GM18868 (cell line): ENCODE measurements around the gene SLC6A12.

Source experiments
- ATAC-seq: cut with Tn5 transposase; IDR thresholded peaks from one replicate; pipeline ENCODE4 v1.9.1; 2021; ENCODE audit warnings: mild to moderate bottlenecking, moderate library complexity; ENCODE audit not compliant: unreplicated experiment

The SLC6A12 gene

DNA sequence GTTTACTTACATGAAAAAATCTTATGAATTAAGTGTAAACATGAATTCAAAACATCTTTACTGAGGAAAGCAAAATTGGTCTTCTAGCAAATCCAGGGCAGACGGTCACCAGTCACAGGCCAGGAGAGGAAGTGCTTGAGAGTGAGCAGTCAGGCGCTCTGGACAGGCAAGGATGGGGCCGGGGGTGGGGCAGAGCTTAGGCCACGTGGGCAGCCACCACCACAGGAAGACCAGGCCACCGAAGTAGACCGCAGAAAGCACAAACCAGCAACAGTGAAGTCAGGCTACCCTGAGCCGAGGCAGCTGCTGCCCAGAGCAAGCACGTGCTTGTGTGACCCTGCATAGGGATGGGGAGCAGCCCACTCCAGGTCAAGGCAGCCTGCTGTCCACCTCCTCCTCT is 33.5 kb downstream of the SLC6A12 start:
- ATAC-seq, result no peak

DNA sequence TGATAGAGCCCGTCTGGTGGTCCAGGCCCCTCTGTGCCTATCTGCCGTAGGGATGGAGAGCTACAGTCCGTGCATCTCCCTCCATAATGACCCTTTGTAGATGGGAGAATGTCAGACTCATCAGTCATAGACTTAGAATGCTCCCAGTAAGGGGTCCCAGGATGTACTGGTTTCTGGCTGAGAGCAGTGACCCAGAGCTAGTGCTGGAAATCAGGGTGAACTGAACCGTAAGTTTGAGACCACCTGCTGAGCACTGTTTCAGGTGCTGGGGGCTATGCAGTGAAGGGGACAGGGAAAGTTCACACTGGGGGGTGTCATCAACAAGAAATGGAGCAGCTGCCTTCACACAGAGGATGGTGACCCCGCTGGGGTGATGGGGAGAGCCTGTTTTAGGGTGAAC is 34.1 kb downstream of the SLC6A12 start:
- no peak for ATAC-seq

DNA sequence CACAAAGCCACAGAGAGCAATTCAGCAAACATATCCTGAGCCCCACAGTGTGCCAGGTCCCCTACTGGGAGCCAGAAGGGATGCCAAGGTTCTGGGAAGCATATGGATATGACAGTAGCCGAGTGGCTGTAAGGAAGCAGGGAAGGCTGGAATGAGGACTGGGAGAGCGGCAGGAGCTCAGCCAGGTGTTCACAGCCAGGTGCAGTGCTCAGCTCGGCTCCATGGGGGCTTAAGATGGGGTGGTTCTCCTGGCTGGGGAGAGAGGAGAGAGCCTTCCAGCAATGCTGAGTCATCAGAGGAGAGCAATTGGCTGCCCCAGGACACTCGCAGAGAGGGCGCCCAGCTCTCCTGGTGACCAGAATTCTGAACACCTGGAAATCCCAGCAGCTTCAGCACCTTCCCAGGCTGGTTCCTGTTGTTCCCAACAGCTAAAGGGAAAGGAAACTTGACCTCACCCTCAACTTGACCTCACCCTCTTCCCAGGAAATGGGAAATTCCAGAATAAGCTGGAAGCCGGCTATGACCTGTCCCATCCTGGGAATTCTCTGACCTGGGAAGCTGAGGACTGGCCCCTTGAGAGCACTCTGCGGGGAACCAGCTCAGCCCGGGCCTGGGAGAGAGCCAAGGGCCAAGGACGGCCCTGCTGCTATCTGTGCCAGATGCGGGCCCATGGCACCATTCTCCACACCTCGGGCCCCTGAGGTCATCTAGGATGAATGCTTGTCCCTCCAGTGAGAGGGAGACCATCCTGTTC is 34.6 kb downstream of the SLC6A12 start:
- ATAC-seq, result no peak

DNA sequence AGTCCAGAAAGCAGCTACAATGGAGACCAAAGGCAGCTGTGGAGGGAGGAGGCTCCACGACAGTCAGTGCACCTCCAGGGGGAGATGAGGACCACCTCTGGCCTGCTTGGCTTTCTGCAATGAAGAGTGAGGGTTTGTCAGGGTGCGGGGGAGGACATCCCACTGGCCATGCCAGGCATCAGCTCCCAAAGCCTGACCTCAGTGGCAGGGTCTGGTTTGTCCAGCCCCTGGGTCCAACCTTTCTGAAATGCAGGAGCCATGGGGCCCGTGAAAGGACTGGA is 35.2 kb downstream of the SLC6A12 start:
- no peak for ATAC-seq

DNA sequence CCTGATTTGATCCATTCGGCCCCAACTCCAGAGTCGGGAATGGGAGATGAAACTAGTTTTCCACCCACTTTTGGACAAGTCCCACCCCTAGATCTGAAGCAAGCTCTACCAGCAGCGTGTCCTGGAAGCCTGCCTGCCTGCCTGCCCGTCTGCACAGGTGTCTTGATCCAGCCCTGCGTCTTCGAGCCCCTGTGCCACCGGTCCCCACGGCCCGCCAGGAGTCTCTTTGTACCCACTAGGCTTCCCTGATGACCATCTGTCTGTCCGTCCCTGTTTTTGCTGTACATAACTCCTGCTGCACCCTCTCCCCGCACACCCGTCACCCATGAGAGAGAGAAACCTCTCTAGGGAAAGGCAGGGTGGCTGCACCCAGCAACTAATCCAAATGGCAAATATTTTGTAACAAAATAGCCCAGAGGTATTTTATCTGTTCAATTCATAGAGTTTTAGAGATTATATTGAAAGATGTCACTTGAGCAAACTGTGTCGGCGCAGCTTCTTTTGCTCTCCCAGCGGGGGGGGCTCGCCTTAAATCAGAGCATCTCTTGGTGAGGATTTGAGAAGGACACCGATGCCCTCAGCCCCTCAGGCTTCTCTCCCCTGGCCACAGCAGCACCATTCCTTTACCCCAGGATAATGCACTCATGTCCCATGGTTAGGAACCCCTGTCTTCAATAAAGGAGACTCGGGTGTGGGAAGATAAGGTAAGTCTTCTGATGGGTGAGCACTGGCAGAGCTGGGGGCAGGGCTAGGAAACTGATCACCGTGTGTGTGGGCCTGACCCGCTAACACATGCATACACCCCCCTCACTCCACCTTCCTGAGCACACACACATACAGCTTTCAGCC is 35.8 kb downstream of the SLC6A12 start:
- ATAC-seq, result no peak

DNA sequence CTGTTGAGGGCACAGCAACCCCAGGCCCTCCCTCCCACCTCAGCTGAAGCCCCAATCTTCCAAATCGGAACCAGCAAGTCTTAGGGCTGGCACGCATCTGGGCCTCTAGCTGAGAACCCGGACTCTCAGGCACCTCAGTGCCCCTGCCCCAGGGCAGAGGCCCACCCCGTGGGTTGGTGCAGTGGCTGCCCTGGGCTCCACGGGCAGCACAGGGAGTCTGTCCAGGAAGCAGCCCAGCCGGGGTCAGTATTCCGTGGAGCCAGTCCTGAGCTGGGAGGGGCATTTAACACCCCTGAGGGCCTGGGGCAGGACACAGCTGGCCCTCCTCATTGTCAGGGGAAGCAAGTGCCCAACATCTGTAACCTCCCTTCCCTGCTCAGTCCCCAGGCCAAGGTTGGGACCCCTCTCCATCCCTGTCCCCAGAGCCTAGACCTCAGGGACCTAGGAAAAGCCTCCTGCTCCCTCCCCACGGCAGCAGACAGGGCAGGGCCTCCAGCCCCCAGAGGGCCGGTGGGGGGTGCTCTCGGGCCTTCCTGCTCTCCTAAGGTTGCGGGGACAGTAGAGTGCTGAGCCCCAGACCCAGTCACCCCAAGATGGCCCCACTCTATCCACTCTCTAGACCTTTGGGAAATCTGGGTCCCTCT is 36.5 kb downstream of the SLC6A12 start:
- ATAC-seq, result no peak

DNA sequence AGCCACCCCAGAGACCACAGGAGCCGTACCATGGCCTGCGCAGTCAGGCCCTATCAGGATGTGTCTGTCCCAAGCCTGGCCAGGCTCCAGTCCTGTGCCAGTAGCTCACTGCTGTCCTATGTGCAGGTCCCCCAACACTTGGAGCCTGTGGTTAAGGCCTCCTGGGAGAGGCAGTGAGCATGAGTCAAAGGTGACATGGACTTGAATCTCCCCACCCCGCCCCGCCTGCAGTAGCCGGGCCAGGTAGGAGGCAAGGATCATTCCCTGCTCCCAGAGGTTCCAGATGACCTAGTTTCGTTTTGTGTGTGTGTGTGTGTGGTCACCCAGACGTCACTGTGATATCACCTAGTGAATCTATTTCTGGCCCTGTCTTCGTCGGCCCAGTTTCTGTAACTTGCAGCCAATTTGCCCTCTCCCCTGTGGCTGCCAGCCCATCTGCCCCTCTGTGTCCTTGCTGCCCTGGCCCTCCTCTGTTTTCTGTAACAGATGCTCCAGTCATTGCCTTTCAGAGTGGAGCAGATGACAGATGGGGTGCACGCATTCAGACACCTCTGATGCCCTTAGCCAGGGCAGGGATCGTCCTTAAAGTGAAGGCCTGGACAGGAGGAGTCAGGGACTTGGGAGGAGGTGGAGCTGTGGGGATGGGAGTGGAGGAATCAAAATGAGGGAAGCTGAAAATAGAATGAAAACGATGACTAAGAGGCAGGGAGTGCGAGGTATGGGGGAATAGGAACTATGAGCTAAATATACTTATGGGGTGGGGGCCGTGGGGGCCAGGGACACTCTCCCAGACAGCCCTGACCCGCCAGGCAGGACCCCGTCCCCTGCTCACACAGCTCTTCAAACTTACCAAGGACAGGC is 37.4 kb downstream of the SLC6A12 start:
- no peak for ATAC-seq

DNA sequence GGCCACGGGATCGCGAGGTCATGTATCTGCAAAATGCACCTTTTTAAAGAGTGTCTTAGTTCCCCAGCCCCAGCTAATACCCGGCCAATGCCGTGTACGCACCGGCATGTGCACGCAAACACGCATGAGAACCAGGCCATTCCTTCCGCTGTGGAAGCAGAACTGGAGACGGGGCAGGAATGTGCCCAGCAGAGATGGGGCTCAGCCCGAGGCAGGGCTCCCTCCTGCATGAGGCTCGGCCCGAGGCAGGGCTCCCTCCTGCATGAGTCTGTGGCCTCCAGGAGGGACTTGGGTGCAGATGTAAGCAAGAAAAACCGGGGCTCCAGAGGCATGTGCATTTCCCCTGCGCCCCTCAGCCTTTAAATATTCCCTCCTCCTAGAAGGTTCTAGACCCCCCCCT is 38.2 kb downstream of the SLC6A12 start:
- ATAC-seq, result no peak

DNA sequence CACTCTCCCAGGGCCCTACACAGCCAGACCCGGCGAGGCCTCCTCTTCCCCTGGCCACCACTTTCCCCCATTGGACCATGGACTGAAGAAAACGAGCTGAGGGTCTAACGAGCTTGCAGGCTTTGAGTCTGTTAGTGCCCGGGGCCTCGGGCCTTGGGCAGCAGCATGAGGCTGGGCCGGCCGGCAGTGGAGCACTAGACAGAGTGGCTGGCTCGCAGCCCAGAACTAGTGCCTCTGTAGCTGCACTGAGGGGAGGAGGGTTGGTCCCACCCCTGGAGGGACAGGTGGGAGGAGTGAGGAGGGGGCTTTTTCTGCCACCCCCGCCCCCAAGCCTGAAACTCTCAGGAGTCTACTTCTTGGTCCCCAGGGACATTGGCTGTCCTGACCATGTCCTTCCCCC is 38.7 kb downstream of the SLC6A12 start:
- ATAC-seq, result no peak

DNA sequence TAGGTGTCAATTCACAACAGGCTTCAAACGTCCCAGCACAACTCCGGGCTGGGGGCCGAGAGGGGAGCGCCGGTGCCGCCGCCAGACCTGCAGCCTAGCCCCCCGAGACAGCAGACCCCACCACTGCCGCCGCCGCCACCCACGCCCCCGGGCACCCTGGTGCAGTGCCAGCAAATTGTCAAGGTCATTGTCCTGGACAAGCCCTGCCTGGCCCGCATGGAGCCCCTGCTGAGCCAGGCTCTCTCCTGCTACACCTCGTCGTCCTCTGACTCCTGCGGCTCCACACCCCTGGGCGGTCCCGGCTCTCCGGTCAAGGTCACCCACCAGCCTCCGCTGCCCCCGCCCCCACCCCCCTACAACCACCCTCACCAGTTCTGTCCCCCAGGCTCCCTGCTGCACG is 39.4 kb downstream of the SLC6A12 start:
- ATAC-seq, result no peak

DNA sequence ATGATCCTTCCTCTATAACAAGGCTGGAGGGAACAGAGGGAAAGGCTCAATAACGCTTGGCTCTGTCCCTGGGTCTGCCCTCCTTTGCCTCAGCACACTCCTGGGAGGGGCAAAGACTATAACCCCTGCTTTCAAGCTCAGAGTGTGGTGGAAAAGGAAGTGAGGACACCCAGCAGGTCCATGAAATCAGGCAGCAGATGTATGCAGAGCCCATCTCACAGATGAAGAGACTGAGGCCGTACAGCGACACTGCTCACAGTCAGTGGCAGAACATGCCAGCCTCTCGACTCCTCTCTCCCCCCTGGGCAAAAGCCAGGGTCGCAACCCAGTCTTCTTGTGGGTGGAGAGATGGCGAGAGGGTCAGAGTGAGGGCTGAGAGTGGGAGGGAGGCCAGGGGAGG is 39.8 kb downstream of the SLC6A12 start:
- ATAC-seq, result no peak

DNA sequence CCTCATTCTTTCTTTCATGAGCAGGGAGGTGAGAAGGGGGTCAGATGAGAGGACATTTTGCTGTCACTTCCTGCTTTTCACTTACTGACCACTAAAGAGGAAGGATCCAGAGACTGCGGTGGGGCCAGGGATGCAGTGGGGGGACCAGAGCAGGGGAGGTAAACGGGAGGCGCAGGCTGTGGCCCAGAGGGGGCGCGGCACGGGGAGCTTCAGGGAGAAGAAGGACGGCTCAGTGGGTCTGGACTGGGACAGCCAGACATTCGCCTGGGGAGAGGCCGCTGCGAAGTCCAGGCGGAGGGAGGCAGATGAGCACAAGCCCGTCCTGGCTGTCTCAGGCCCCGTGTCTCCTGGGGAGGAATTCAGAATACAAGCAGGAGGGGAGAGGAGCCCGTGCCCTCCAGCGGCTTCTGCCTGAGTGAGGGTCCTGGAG is 41.2 kb downstream of the SLC6A12 start:
- no peak for ATAC-seq

DNA sequence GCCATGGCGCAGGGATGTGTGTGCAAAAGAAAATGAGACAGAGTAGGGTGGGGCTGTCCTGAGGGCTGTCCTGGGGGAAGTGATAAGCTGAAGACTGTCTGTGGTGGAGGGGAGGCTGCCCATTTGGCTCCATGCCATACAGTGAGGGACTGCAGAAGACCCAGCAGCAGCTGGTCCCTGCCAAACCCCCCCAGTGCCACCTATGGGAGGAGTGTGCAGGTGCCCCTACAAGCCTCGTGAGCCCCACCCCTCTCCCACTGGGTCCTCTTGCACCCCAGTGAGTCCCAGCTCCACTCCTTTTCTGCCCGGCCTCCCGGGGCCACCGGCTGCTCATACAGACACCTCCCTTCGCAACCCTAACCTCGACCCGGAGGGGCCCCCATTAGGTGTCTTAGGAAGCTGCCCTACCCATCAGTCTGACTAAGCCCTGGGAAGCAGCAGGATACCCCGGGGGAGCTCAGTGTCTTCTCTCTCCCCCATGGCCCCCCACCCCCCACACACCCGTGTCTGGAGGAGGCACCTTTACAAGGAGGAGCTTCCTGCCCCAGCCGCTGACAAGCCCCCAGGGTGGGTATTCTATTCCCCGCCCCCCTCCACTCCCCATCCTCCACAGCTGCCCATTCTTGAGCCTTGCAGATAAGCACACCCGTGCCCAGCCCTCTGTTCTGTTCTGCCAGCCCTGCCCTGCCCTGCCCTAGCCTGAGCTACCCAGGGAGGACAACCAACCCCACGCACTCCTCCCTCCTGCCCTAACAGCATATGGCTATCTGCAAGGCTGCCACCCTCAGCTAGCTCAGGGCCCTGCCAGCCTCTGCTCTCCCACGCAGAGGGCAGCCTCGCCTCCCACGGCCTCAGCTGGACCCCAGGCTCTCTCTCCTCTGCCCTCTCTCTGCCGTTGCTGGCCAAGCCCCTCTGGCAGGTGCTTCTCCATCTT is 41.9 kb downstream of the SLC6A12 start:
- no peak for ATAC-seq

DNA sequence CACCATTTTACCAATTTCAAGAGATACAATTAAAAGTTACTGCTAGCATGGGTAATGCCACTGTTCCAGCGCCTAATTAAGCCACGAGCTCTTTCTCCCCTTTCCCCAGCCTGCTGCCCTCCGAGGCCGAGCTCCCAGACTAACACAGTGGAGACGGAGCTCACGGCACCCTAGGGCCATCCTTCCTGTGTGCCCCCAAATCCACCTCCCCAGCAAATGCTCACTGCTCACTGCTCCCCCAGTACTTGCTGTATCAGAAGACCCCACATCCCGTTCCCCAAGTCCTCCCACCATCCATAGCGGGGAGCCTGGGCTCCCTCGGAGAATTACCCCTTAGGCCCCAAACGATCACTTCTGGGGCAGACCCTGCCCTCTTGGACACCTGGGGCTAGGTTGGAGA is 42.7 kb downstream of the SLC6A12 start:
- no peak for ATAC-seq

DNA sequence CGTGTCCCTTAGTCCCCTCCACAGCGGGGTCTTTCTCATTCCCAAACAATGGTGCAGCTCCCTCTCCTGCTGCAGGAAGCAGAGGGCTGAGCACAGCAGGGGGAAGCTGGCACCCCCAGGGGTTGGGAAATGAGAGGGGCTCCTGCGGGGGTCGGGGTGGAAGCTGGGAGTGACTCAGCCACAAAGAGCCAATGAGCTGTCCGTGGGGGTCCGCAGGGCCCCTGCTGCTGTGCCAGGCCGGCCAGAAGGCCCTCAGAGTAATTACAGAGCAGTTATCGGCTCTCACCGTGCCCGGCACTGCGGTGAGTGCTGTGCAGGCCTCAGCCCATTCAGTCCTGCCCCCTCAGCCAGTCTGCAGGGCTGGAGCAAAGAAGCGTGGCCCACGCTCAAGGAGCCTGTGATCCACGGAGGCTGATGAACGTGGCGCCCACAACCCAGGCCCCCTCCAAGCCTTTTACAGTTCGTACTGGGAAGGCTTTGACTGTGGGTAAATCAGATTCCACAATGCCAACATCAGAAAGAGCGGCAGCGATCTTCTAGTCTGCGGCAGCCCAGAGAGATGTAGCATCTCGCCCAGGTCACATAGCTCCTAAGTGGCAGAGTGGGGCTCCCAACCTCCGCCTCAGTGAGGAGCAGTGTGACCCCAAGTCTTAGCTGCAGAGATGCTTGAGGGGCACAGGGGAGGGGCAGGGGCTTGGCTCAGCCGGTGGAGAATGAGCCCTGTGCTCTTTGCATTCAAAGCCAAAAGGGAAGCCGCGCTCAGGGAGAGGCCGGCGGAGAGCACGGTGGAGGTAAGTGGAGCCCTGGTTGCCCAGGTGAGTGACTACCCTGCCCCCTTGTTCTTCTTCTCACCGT is 43.4 kb downstream of the SLC6A12 start:
- no peak for ATAC-seq

DNA sequence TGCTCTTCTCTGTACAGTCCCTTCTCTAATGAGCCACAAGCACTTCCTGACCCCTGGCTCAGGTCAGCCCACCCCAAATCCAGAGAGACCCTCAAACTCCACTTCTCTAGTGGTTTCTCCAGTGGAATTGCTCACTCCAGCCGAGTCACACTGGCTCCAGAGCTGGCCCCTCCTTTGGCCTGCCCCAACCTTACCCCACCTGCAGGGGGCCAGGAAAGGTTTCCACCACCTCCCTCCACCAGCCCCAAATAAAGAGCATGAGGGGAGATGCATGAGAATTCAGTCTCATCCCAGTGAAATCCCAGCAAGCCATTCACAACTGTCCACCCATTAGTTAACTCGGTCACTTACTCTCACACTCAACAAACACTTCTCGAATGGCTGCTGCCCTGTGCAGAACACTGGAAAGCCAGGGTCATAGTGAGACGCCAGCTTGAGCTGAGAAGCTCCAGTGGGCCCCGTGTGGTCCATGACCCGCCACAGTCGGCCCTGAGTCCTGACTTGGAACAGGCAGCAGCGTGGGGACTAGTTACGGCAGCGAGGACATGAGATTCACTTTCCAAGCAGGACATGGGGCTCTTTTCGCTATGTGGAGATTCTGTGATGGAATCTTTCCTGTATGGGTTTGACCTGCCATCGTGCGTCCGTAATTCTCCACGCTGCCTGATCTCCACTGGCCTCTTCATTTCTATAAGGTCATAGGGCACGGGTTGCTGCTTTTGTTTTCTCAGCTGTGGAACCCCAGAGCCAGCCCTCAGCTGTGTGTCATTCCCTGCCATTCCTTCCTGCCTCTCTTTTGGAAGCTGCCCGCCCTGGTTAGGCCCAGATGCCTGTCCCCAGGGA is 44.2 kb downstream of the SLC6A12 start:
- no peak for ATAC-seq

DNA sequence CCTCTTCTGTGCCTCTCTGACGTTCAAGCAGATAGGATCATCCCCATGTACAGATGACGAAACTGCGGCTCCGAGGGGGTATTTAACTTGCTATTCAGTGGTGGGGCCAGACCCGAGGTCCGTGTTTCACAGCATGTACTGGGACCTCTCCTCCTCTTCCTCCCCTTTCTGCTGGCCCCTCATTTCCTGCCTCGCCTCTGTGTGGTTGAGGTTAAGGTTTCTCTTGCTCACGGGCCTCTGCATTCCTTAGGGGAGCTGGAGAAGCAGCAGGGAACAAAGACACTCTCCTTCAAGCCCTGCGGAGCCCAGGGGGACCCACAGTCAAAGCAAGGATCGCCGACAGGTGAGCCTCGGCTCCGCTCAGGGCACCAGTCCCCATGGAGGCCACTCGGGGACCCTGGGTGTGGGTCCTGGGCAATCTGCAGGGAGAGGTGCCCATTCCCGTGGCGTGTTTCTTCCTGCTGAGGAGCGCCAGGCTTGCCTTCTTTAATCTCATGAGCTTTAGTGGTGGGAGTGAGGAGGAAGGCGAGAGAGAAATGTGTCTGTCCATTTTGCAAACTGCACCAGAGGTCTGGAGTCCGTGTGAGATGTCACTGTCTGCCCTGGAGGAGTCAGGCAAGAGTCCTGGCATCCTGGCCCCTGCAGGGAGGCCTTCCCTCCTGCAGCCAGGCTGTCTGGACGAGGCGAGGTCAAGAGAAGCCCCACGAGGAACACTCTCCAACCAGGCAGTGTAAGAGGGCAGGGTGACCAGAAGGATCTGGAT is 45.0 kb downstream of the SLC6A12 start:
- no peak for ATAC-seq
